Stimulated activated naive B cell treated with anti-CD40 and anti-IgM and Interleukin-4, amounts not matched to agents 10 μg/mL and 1 μg/mL and 100 μg/mL, for 72 hours (primary cell): Measurements from ENCODE around the gene GPC1.

Experiments
- ATAC-seq, 2 donors: fragments of 150-1000 bp; cut with Tn5 transposase; replicated peaks; 2 replicates each; pipeline ENCODE4 v1.10.0; 2021; ENCODE audit warnings: moderate library complexity in 1 of 2
- DNase-seq: peaks from one replicate; pipeline ENCODE4 v3.0.0; 2021
- H3K27ac Mint-ChIP-seq: one replicate; pipeline ENCODE4 v1.8.0; 2022; ENCODE audit warnings: mild to moderate bottlenecking, mixed read lengths
- H3K27me3 Mint-ChIP-seq, 2 donors: one replicate each; pipeline ENCODE4 v1.8.0; 2022; ENCODE audit warnings: mixed read lengths in 2 of 2
- H3K36me3 Mint-ChIP-seq, 2 donors: one replicate each; pipeline ENCODE4 v1.8.0; 2022; ENCODE audit warnings: mixed read lengths in 2 of 2, mild to moderate bottlenecking in 1 of 2
- H3K4me1 Mint-ChIP-seq, 2 donors: one replicate each; pipeline ENCODE4 v1.8.0; 2022; ENCODE audit warnings: mixed read lengths in 2 of 2, mild to moderate bottlenecking in 1 of 2
- H3K4me3 Mint-ChIP-seq, 2 donors: one replicate each; pipeline ENCODE4 v1.8.0; 2022; ENCODE audit warnings: mild to moderate bottlenecking in 2 of 2, mixed read lengths in 2 of 2, moderate library complexity in 1 of 2
- H3K9me3 Mint-ChIP-seq, 2 donors: one replicate each; pipeline ENCODE4 v1.8.0; 2022; ENCODE audit warnings: mixed read lengths in 2 of 2, mild to moderate bottlenecking in 1 of 2

GPC1 gene

DNA sequence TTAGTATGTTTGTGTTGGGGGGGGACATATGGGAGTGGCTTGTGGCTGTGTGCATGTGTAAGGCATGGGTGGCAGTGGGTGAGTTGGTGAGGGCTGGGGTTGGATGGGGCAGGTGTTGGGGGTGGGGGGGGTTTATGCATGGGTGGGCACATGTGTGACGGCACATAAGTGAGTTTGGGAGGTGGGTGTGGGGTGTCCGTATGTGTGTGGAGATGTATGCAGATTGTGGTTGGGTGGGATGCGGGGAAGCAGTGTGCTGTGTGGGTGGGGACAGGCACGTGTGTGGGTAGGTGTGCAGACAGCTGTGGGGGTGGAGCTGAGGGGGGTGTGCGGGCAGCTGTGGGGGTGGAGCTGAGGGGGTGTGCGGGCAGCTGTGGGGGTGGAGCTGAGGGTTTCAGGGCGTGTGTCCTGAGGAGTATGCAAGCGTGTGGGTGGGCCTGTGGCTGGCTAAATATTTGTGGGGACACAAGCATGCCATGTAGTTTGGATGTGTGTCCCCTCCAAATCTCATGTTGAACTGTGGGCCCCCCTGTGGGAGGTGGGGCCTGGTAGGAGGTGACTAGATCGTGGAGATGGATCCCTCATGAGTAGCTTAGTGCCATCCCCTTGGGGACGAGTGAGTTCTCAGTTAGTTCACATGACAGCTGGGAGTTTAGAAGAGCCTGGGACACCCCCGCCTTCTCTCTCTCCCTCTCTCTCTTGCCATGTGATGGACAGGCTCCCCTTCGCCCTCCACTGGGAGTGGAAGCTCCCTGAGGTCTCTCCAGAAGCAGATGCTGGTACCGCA lies 62.9 kb downstream of the GPC1 start:
- H3K27me3 Mint-ChIP-seq, result no peaks in the 10 kb centered on the region
- ATAC-seq (no peak), DNase-seq (no peak)
- peaks cover 10 to 15% of the 10 kb centered on the region in 2 donors for H3K9me3 Mint-ChIP-seq
- no peak overlapping the region for H3K27ac Mint-ChIP-seq
- H3K36me3 Mint-ChIP-seq, result peaks cover 69 to 88% of the 10 kb centered on the region in 2 donors
- H3K4me1 Mint-ChIP-seq, result peaks cover 5% of the 10 kb centered on the region in 2 donors
- no peak overlapping the region for H3K4me3 Mint-ChIP-seq

GRCh38 chr2:240498958-240499260 lies 63.4 kb downstream of the GPC1 start:
- H3K9me3 Mint-ChIP-seq, result peaks cover 7 to 12% of the 10 kb centered on the region in 2 donors
- ATAC-seq (no peak), DNase-seq (no peak)
- no peaks in the 10 kb centered on the region for H3K27me3 Mint-ChIP-seq
- no peak overlapping the region for H3K4me3 Mint-ChIP-seq
- peaks cover 5% of the 10 kb centered on the region in 2 donors for H3K4me1 Mint-ChIP-seq
- no peak overlapping the region for H3K27ac Mint-ChIP-seq
- H3K36me3 Mint-ChIP-seq, result peaks cover 64 to 88% of the 10 kb centered on the region in 2 donors

DNA sequence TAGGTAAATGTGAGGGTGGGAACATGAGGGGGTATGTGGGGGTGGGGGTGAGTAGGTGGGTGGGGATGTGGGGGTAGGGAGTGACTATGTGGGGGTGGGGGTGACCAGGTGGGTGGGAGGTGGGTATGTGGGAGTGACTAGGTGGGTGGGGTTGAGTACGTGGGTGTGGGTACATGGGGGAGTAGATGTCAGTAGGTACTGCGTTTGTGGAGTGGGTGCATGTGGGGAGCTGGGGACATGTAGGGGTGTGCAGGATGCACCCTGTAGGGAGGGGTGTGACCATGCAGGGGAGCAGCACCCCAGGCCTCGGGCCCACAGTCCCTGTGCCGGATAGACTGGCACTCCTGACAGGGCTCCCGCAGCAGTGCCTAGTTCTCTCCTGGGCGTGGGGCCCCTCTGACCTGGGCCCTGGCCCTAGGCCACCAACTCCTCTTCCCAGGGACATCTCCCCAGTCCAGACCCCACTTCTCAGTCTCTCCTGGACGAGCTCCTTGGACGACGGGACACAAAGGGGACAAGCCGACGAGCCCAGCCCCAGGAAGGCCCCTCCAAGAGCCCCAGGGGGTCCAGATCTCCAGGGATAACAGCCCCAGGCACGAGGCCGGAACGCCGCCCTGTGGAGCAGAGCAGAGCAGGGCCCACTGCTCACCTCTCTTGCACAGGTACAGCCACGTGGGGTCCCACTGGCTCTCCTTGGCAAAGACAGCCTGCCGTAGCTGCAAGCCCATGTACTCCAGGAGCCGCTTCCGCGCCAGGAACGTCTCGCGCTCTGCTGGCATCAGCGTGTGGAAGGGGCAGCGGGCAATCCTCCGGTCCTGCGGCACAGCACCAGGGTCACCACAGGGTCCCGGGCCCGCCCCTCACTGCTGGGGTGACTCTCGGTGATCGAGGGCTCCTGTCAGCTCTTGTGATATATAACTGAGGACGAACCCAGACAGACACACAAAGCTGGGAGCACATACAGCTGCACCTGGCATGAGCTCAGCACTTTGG lies 64.1 kb downstream of the GPC1 start:
- Mint-ChIP-seq H3K27me3 (no peaks in the 10 kb centered on the region), H3K4me1 (peaks cover 5% of the 10 kb centered on the region in 2 donors), H3K9me3 (peaks cover 7 to 10% of the 10 kb centered on the region in 2 donors), H3K36me3 (peaks cover 60 to 85% of the 10 kb centered on the region in 2 donors), H3K4me3 (no peak overlapping the region), H3K27ac (no peak overlapping the region)
- ATAC-seq, result no peak
- no peak for DNase-seq

- Mint-ChIP-seq H3K4me1 (peaks cover 5% of the 10 kb centered on the region in 2 donors), H3K36me3 (peaks cover 54 to 78% of the 10 kb centered on the region in 2 donors), H3K27ac (no peak overlapping the region), H3K9me3 (peaks cover 2 to 3% of the 10 kb centered on the region in 2 donors), H3K4me3 (no peak overlapping the region), H3K27me3 (no peaks in the 10 kb centered on the region)
- DNase-seq (no peak), ATAC-seq (no peak)
Observed at GRCh38 chr2:240500561-240501423, 65.3 kb downstream of the GPC1 start.

DNA sequence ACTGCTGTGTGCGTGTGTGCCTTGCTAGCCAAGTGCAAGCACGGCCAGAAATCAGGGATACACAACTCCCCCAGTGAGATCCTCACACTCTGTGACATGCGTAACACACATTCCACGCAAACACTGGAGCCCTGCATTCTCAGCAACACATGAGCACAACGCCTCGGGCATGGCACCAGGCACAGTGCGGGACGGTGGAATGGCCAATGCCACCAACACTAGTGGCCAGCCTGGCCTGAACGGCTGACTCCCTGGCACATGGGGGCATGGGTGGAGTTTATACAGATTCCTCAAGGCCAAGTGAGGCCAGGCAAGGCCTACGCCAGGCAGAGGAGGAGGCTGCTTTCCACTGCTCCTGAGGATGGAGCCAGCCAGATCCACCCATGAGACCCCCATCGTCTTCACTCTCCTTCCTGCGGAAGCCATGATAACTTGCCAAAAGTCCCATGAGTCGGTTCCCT lies 66.1 kb downstream of the GPC1 start:
- H3K27me3 Mint-ChIP-seq, result no peaks in the 10 kb centered on the region
- ATAC-seq (no peak), DNase-seq (no peak)
- no peak overlapping the region for H3K27ac Mint-ChIP-seq
- peaks cover 0 to 3% of the 10 kb centered on the region in 2 donors for H3K9me3 Mint-ChIP-seq
- H3K4me3 Mint-ChIP-seq, result no peak overlapping the region
- peaks cover 49 to 72% of the 10 kb centered on the region in 2 donors for H3K36me3 Mint-ChIP-seq
- H3K4me1 Mint-ChIP-seq, result peaks cover 5% of the 10 kb centered on the region in 2 donors

GRCh38 chr2:240502059-240502429 lies 66.6 kb downstream of the GPC1 start:
- Mint-ChIP-seq H3K27ac (no peak overlapping the region), H3K9me3 (peaks cover 0 to 3% of the 10 kb centered on the region in 2 donors), H3K36me3 (peaks cover 45 to 67% of the 10 kb centered on the region in 2 donors), H3K4me1 (peaks cover 5% of the 10 kb centered on the region in 2 donors), H3K4me3 (no peak overlapping the region), H3K27me3 (no peaks in the 10 kb centered on the region)
- no peak for ATAC-seq
- no peak for DNase-seq

- Mint-ChIP-seq H3K27me3 (no peaks in the 10 kb centered on the region), H3K9me3 (peaks cover 0 to 3% of the 10 kb centered on the region in 2 donors), H3K4me1 (peaks cover 5% of the 10 kb centered on the region in 2 donors), H3K36me3 (peaks cover 40 to 62% of the 10 kb centered on the region in 2 donors), H3K4me3 (no peak overlapping the region), H3K27ac (no peak overlapping the region)
- DNase-seq, result no peak
- ATAC-seq, result no peak
Observed at GRCh38 chr2:240502430-240503121, 67.1 kb downstream of the GPC1 start.

DNA sequence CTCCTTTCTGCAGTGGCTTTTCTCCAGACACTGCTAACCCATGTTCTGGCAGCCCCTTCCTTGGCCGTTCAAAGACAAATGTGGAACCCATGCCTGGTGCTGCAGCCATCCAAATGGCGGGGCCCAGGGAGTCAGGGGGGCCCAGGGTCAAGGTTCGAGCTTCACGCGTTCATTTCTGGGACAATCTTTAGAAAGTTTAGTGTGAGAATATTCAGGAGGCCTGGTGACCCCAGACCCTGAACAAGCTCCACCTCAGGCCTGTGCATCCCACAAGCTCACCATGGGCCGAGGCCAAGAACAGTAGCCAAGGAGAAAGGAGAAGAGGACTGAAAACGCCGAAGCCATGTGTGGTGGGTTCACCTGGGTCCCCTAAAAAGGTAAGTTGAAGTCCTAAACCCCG lies 67.9 kb downstream of the GPC1 start:
- Mint-ChIP-seq H3K27ac (no peak overlapping the region), H3K4me1 (peaks cover 4 to 5% of the 10 kb centered on the region in 2 donors), H3K27me3 (no peaks in the 10 kb centered on the region), H3K9me3 (peaks cover 0 to 3% of the 10 kb centered on the region in 2 donors), H3K36me3 (peaks cover 33 to 54% of the 10 kb centered on the region in 2 donors), H3K4me3 (no peak overlapping the region)
- ATAC-seq (no peak), DNase-seq (no peak)

GRCh38 chr2:240503848-240504247 lies 68.4 kb downstream of the GPC1 start:
- peaks cover 0 to 4% of the 10 kb centered on the region in 2 donors for H3K9me3 Mint-ChIP-seq
- peaks cover 3% of the 10 kb centered on the region in 2 donors for H3K4me1 Mint-ChIP-seq
- peaks cover 33 to 54% of the 10 kb centered on the region in 2 donors for H3K36me3 Mint-ChIP-seq
- ATAC-seq (no peak), DNase-seq (no peak)
- no peak overlapping the region for H3K4me3 Mint-ChIP-seq
- H3K27ac Mint-ChIP-seq, result no peak overlapping the region
- H3K27me3 Mint-ChIP-seq, result no peaks in the 10 kb centered on the region

DNA sequence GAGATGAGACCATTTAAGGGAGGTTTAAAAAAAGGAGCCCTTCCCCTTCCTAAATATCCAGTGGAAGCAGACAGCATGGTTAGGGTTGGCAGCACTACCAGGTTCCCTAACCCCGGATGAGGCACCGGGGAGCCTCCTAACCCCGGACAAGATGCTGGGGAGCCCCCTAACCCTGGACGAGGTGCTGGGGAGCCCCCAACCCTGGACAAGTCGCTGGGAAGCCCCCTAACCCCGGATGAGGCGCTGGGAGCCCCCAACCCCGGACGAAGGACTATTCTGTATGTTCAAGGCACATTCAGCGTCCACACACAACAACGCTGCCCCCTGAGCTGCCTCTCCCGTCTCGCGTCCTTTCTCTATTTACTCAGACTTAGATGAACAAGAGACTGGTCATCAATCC lies 70.4 kb downstream of the GPC1 start:
- peaks cover 0 to 2% of the 10 kb centered on the region in 2 donors for H3K9me3 Mint-ChIP-seq
- no peaks in the 10 kb centered on the region for H3K4me1 Mint-ChIP-seq
- no peak overlapping the region for H3K4me3 Mint-ChIP-seq
- no peak for DNase-seq
- no peak for ATAC-seq
- H3K27me3 Mint-ChIP-seq, result no peaks in the 10 kb centered on the region
- H3K36me3 Mint-ChIP-seq, result peaks cover 36 to 55% of the 10 kb centered on the region in 2 donors
- no peak overlapping the region for H3K27ac Mint-ChIP-seq

- H3K4me3 Mint-ChIP-seq, result no peak overlapping the region
- H3K9me3 Mint-ChIP-seq, result peaks cover 0 to 2% of the 10 kb centered on the region in 2 donors
- no peaks in the 10 kb centered on the region for H3K27me3 Mint-ChIP-seq
- no peaks in the 10 kb centered on the region for H3K4me1 Mint-ChIP-seq
- ATAC-seq (no peak), DNase-seq (no peak)
- H3K36me3 Mint-ChIP-seq, result peaks cover 35 to 52% of the 10 kb centered on the region in 2 donors
- H3K27ac Mint-ChIP-seq, result no peak overlapping the region
Observed at GRCh38 chr2:240506406-240507059, 71.1 kb downstream of the GPC1 start.

DNA sequence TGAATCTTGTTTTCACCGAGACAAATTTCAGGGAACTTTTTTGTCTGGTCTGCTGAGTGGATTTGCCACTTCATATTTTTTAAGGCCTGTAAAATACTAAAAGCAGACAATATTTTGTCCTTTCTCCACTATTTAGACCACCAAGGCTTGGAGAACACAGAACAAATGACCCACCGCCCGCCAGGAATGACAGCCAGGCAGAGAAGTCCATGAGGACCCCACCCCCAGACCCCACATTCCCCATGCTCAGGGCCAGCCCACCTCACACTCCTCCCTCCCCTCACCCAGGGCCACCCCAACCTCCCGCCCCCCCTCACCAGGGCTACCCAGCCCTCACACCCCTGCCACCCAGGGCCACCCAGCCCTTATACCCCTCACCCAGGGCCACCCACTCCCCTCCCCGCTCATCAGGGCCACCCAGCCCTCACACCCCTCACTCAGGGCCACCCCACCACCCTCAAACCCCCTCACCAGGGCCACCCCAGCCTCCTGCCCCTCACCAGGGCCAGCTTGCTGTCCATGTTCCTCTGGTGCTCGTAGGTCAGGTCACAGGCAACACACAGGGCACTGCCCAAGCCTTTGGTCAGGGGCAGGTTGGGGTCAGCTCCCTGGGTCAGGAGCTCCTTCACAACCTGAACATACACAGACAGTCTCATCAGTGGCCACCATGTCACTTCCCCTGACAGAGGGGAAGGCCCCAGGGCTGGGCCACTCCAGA lies 71.8 kb downstream of the GPC1 start:
- Mint-ChIP-seq H3K27ac (no peak overlapping the region), H3K4me1 (no peaks in the 10 kb centered on the region), H3K27me3 (no peaks in the 10 kb centered on the region), H3K36me3 (peaks cover 37 to 54% of the 10 kb centered on the region in 2 donors), H3K9me3 (peaks cover 0 to 2% of the 10 kb centered on the region in 2 donors), H3K4me3 (no peak overlapping the region)
- ATAC-seq (no peak), DNase-seq (no peak)
